ENCODE results near the gene TEDDM1. TPM values are rescaled to one million over a fixed set of nuclear protein-coding genes. Genes with fewer than 3 reads are reported as not detected.

Gene TEDDM1
- total RNA-seq, 2 donors from 2014 or later: not detected

GRCh38 chr1:182407724-182408123, 7.3 kb upstream of the TEDDM1 start:
- no peak for TF ChIP-seq CTCF (IDR thresholded peaks at IDR 0.05)
- H3K4me1 ChIP-seq (ENCODE audit: control insufficient read depth in 1 of 2, low read depth in 2 of 2): peaks cover 11 to 16% of the 10 kb centered on the region in 2 donors
- no peak for DNase-seq (ENCODE audit: low spot score)
- H3K4me3 ChIP-seq: no peak overlapping the region
- H3K27ac ChIP-seq: no peak overlapping the region
- ATAC-seq (ENCODE audit: insufficient number of reproducible peaks, low FRiP score, low read depth): no peak
- no peaks in the 10 kb centered on the region for H3K9me3 ChIP-seq
- H3K36me3 ChIP-seq: no peaks in the 10 kb centered on the region
- H3K27me3 ChIP-seq (replicated peaks; ENCODE audit: insufficient read depth): no peaks in the 10 kb centered on the region

- Histone ChIP-seq H3K27me3 (replicated peaks; ENCODE audit: insufficient read depth) (no peaks in the 10 kb centered on the region), H3K27ac (no peak overlapping the region), H3K9me3 (no peaks in the 10 kb centered on the region), H3K4me1 (ENCODE audit: control insufficient read depth in 1 of 2, low read depth in 2 of 2) (peaks cover 9 to 15% of the 10 kb centered on the region in 2 donors), H3K4me3 (no peak overlapping the region), H3K36me3 (no peaks in the 10 kb centered on the region)
- no peak for ATAC-seq (ENCODE audit: insufficient number of reproducible peaks, low FRiP score, low read depth)
- DNase-seq (ENCODE audit: low spot score): no peak
- no peak for TF ChIP-seq CTCF (IDR thresholded peaks at IDR 0.05)
These were observed 5.5 kb upstream of the TEDDM1 start for GRCh38 chr1:182406012-182406411.

GRCh38 chr1:182405578-182405977, 5.1 kb upstream of the TEDDM1 start:
- ATAC-seq (ENCODE audit: insufficient number of reproducible peaks, low FRiP score, low read depth) (no peak), DNase-seq (ENCODE audit: low spot score) (no peak)
- H3K4me1 ChIP-seq (ENCODE audit: control insufficient read depth in 1 of 2, low read depth in 2 of 2): peaks cover 6 to 11% of the 10 kb centered on the region in 2 donors
- H3K4me3 ChIP-seq: no peak overlapping the region
- no peaks in the 10 kb centered on the region for H3K36me3 ChIP-seq
- H3K9me3 ChIP-seq: no peaks in the 10 kb centered on the region
- H3K27ac ChIP-seq: no peak overlapping the region
- TF ChIP-seq CTCF (IDR thresholded peaks at IDR 0.05): no peak
- no peaks in the 10 kb centered on the region for H3K27me3 ChIP-seq (replicated peaks; ENCODE audit: insufficient read depth)

- H3K4me1 ChIP-seq (ENCODE audit: control insufficient read depth in 1 of 2, low read depth in 2 of 2): peaks cover 0 to 3% of the 10 kb centered on the region in 2 donors
- H3K36me3 ChIP-seq: no peaks in the 10 kb centered on the region
- H3K4me3 ChIP-seq: no peak overlapping the region
- no peaks in the 10 kb centered on the region for H3K27me3 ChIP-seq (replicated peaks; ENCODE audit: insufficient read depth)
- no peak for TF ChIP-seq CTCF (IDR thresholded peaks at IDR 0.05)
- DNase-seq (ENCODE audit: low spot score) (no peak), ATAC-seq (ENCODE audit: insufficient number of reproducible peaks, low FRiP score, low read depth) (no peak)
- no peaks in the 10 kb centered on the region for H3K9me3 ChIP-seq
- no peak overlapping the region for H3K27ac ChIP-seq
These were observed 4.3 kb upstream of the TEDDM1 start for GRCh38 chr1:182404781-182405180.

GRCh38 chr1:182397653-182398393, 2.6 kb downstream of the TEDDM1 start:
- Histone ChIP-seq H3K27ac (no peak overlapping the region), H3K9me3 (no peaks in the 10 kb centered on the region), H3K36me3 (no peaks in the 10 kb centered on the region), H3K4me3 (no peak overlapping the region), H3K4me1 (ENCODE audit: control insufficient read depth in 1 of 2, low read depth in 2 of 2) (peaks cover 6 to 8% of the 10 kb centered on the region in 2 donors), H3K27me3 (replicated peaks; ENCODE audit: insufficient read depth) (no peaks in the 10 kb centered on the region)
- ATAC-seq (ENCODE audit: insufficient number of reproducible peaks, low FRiP score, low read depth) (no peak), DNase-seq (ENCODE audit: low spot score) (no peak)
- no peak for TF ChIP-seq CTCF (IDR thresholded peaks at IDR 0.05)

Data from thoracic aorta (tissue), 2 donors.